Stimulated activated CD4-positive, alpha-beta T cell treated with anti-CD3 and anti-CD28 coated beads, Interleukin-1b, Interleukin-23, amount 100 ng/mL, for 4 hours (primary cell): ENCODE data around the gene SLCO1A2.

Experiments
- DNase-seq, 2 donors: peaks; one replicate each; pipeline ENCODE4 v3.0.0-alpha.2; 2020; ENCODE audit warnings: low read depth in 2 of 2

Gene SLCO1A2

DNA sequence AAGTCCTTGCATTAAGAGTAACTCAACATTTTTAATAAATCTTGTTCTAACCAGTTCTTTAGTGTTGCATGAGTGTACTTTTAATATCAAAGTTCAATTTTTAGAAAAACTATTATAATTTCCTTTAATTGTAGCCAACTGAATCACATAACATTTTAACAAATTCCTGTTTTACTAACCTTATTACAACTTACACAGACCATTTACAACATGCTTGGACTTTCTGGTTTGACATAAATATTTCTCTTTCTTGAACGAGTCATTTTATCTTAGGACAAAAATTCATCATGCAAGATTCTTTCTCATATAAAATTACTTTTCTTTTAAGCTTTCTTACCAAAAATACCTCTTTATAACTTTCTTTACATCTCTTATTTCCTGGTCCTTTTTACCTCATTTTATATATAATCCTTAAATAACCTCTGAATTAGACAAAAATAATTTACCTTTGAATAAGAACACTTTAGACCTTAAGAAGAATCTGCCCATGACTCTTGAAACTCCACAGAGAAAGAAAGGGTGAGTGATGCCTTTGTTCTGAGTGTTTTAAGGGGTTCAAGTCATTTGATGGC is 3.9 kb downstream of the SLCO1A2 start:
- DNase-seq = no peak

DNA sequence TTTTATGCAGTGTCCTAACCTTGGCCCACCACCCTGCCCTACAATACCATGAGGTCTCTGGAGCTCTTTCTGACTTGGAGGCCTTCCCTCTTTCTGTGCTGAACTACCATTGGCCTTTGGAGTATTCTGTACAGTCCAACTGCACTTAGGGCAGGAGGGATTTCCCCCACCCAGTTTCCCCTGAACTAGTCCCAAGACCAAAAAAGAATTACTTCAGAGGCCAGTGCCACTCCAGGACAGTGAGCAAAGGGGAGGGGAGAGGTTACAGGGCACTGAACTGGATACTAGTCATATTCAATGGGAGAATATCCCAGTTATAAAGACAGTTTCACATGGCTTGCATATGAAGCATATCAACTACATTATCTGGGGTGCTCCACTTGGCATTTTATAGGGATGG is 6.1 kb downstream of the SLCO1A2 start:
- no peak for DNase-seq

DNA sequence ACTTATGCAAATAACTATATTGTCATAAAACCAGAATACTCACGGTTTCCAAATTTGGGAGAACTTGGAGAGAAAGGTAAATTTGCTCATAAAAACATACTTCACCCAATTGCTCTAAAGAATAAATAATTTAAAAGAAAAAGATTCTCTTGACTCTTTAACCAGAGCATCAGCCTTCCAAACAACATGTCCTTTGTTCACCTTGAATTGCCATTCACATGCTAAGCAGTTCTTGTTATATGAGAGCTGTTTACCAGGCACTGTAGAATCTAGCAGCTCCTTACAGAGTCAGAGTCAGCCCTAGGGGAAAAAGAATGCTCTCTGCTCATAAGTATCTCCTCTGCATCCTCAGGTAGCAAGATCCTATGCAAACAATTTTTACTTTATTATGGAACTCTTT is 10.2 kb downstream of the SLCO1A2 start:
- no peak for DNase-seq

DNA sequence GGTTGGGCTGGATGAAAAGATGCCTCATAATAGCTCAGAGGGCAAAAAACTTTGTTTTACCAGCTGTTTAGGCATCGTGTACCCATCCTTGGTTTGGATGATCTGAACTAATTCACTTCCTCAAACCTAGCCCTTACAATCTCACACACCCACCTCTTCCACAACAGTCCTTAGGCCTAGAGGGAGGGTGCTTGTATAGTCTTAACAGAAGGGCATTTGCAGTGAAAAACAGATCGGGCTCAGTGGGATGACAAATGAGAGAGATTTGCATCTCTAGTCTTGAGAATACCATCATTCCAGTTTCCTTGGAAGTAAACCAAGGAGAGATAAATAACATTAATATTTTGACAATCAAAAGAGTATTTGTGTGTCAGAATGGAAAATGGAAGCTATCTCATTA is 11.0 kb downstream of the SLCO1A2 start:
- no peak for DNase-seq

DNA sequence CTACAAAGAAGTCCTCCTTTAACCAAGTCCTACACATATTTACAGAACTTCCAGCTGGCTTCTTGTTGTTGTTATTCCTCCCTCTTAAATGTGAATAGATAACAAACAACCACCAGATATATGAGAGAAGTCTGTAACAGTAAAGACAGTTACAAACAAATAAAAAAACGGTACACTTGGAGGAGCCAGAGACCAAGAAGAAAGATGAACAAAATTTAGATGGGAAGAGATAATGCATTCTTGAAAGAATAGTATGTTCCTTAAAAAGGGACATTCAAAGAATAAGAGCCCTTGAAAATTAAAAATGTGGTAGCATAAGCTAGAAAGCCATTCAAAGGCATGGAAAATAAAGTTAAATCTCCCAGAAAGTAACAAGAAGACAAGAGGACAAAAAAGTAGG is 25.9 kb downstream of the SLCO1A2 start:
- no peak for DNase-seq

DNA sequence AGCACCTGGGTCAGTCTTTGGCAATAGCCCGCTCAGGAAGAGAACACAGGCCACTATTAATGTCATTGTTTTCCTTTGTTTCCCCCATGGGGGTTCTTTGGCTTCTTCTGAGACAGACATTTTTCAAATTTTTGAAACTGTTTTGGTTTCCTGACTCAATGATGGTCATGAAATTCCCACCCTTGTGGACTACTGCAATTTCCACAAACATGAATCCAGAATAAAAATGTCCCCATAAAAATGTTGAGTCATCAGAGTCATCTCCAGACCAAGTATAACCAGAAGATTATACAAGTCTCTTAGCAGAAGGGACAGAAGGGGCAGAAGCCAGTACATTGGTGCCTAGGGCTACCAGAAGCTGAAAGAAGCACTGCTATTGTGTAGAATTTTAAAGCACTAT is 29.1 kb downstream of the SLCO1A2 start:
- no peak for DNase-seq

DNA sequence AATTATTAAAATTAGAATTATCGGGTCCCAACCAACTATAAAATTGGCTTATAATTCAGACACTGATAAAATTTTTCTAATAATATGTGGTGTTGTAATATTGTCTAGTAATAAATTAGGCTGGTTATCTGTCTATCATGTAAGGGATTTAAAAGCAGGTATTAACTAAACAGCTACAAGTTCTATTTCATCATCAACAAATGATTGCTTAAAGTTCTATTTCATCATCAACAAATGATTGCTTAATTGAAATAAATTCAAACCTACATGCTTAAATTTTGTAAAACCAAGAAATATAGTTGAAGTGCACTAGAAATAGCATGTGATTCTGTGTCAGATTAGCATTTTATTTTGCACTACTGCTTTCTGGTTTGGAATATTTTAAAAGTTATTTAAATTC is 34.1 kb downstream of the SLCO1A2 start:
- no peak for DNase-seq

DNA sequence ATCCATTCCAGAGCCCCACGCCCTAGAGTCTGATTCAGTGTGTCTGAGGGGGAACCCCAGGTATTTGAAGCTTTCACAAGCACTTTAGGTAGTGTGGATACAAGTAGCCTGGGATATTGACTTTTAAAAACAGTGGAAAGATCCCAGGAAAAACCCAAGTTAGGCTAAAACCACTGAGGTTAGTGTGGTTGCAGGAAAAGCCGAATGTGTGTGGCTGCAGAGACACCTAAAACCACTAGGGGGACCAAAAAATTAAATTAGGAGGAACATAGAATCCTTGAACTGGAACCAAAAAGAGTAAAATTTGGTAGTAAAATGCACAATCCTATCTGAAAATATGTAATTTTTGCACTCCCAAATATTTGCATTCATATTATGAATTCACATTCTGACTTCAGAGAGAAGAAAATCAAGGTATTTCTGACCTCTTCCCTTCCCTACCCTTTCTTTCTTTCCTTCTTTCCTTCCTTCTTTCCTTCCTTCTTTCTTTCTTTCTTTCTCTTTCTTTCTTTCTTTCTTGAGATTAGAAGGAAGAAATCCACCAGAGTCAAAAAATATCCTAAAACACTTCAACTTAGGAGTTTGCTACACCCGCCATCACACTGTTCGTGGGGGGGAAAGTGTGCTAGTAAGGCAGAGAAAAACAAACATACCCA is 37.8 kb downstream of the SLCO1A2 start:
- DNase-seq = no peak

DNA sequence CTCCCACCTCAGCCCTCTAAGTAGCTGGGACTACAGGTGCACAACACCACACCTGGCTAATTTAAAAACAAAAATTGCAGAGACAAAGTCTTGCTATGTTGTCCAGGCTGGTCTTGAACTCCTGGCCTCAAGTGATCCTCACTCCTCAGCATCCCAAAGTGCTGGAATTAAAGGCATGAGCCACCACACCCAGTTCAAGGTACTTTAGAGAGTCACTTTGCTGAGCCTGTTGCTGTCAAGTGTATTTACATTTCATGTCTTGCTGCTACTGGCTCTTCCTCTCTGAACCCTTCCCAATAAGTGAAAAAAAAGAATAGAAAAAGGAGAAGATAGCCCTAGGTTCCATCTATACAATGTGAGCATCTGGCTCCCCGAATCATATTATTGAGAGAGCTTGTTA is 38.4 kb downstream of the SLCO1A2 start:
- DNase-seq = no peak

DNA sequence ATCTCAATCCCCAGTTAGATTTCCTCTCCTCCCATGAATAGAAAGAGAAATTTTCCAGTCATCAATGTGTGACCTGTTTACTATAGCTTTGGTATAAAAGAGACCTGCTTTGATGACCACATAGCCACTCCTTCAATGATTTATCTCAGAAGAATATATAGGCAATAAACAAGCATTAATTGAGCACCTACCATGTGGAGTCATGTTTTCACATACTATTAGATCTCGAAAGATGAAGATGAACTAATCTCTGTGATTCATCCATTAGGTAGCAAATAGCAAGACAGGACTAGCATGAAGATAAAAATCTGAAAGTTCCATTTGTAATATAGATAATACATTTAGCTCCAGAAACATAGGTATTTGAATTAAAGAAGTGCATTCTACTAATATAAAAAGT is 40.5 kb downstream of the SLCO1A2 start:
- no peak for DNase-seq

DNA sequence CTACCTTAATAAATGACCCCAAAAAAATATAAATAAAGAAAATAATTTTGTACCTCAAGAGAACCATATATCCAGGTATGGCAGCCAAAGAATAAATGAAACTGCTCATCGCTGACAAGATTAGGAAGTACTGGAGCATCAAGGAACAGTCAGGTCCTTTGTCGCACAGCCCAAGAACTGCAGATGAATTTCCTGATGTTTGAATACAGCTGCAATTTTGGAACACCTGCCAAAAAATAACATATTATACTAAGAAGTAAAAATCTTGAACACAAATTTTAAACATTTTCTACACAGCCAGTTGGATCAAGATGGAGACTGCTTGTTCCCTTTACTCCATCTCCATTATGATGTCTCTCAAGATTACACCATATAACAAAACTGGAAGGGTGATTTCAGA is 42.6 kb downstream of the SLCO1A2 start:
- no peak for DNase-seq

DNA sequence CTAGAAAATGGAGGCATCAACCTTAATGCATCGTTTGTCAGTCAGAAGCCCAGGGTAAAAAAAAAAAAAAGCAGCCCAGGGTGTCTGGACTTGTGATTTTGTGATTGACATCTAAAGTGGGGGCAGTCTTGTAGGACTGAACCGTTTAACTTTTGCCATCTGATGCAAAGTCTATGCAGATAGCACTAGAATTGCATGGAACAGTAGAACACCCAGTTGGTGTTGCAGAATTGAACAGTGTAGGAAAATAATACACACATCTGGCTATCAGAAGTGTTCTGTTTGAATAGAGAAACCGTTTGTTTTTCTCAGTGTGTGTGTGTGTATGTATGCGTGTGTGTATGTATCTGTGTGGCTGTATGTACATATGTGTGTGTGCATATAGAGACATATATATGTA is 45.0 kb downstream of the SLCO1A2 start:
- no peak for DNase-seq

DNA sequence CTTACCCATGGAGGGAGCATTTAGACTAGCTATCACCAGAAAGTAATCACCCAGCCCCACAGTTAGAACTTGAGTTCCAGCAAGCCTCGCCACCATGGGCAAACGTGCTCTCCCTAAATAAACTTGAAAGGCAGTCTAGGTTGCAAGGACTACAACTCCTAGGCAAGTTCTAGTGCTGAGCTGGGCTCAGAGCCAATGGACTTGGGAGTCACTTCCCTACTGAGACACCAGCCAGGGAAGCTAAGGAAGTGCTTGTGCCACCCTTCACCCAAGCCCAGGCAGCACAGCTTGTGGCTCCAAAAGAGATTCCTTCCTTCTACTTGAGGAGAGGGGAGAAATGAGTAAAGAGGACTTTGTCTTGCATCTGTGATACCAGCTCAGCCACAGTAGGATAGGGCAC is 57.9 kb downstream of the SLCO1A2 start:
- no peak for DNase-seq

DNA sequence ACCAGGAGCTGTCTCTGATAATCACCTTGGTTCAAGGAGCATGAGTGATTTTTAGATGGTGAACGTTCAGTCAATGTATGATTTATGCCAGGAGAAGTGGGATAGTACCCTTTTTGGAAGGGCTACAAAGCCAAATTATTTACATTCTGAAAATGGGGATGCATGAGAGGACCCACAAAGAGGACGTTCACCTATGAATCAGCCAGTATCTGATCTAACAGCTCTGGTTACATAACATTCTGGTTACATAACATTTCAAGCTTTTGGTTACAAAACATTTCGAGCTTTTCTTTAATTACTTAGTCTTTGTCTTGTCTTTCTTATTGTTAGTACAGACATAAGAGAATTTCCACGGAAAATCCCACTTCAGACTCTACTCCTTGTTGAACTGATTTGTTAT is 68.8 kb downstream of the SLCO1A2 start:
- no peak for DNase-seq

DNA sequence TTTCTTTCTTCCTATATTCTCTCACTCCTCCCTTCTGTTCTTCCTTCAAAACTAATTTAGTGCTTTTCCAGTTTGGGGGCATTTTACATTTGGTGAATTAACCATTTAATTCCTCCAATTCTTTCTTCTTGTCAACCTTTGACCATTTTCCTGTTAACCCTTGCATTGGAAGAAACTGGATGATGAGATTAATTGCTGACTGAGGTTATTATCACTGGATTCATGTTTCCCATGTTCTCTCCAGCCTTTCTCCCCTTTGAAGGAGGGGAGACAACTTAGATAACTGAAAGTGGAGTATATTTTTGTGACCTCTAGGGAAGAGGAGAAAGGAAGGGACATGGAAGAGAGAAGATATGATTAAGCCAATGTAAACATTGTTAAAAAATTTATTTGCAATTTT is 70.5 kb downstream of the SLCO1A2 start:
- no peak for DNase-seq

DNA sequence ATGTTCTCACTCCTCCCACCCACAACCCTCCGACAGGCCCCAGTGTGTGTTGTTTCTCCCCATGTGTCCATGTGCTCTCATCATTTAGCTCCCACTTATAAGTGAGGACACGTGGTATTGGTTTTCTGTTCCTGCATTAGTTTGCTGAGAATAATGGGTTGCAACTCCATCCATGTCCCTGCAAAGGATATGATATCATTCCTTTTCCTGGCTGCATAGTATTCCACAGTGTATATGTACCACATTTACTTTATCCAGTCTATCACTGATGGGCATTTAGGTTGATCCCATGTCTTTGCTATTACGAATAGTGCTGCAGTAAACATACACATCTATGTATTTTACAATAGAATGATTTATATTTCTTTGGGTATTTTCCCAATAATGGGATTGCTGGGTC is 77.5 kb downstream of the SLCO1A2 start:
- no peak for DNase-seq

DNA sequence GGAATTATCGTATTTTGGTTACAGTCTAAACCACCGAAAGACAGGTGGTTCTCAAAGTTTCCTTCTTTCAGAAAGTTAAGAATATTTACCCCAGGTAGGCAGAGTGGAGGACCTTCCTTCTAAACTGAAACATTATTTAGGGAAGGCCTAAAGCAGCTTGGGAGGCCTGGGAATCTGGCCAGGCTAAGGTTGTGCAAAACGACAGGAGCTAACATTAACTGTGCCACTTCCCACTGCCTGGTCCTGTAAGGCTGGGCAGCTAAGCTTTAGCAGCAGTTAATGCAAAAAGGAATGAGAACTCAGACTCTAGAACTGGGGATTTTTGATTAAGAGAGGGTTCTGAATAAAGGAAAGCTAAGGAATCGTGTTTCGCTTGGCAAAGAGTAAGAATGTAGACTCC is 82.6 kb downstream of the SLCO1A2 start:
- DNase-seq = no peak

DNA sequence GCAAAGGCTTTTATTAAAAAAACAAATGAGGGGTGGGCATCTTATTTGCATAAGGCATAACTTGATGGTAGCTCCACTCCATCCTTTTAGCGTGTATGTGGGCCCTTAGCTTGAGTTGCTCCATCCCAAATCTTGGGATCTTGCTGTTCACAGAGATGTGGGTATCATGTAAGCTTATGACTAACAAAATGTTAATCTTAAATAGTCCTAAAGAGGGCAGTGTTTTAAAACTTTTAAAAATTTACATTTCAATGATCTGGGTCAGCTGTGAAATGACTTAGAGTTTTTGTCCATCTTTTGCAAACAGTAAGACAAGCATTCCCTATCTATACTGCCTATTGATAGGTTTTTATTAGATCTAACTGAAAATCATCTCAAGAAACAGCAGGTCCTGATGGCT is 86.0 kb downstream of the SLCO1A2 start:
- no peak for DNase-seq

DNA sequence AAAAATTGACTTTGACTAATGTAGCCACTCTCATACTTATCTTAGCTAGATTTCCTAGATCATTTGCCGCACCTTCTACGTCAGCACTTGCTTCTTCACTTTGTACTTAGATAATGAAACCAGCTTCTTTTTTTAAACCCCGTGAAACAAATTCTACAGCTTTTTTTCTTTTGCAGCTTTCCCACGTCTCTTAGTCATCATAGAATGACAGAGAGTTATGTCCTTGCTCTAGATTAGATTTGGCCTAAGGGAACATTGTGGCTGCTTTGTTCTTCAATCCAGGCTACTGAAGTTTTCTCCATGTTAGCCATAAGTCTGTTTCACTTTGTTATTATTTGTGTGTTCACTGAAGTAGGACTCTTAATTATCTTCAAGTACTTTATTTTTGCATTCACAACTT is 94.9 kb downstream of the SLCO1A2 start:
- DNase-seq = no peak

DNA sequence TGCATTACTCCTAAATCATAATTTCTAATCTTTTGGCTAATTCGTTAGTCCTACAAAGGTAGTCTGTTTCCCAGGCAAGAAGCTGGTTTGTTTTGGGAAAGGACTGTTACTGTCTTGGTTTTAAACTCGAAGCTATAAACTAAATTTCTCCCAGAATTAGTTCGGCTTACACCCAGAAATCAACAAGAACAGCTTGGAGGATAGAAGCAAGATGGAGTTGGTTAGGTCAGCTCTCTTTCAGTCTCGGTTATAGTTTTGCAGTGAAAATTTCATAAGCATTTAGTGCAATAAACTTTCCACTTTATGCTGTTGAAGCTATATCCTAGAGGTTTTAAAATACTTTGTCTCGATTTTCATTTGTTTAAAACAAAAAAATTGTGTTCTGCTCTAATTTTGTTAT is 100.3 kb downstream of the SLCO1A2 start:
- no peak for DNase-seq

DNA sequence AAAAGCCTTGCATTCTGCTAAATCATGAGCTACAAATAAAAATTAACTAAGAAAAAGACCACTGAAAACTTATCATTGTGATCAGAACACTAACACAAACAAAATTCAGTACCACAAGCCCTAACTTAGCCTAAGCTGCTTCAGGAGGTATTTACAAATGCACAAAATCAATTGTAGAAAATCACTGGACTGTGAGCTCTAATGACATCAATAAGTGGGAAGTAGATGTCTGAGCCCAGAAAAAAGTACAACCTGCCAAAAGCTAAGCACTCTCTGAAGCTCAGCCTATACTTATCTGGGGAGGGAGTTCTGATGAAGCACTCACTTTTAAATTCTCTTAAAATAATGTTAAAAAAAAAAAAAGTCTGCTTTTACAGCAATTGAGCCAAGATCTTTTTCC is 110.8 kb downstream of the SLCO1A2 start:
- DNase-seq = no peak

DNA sequence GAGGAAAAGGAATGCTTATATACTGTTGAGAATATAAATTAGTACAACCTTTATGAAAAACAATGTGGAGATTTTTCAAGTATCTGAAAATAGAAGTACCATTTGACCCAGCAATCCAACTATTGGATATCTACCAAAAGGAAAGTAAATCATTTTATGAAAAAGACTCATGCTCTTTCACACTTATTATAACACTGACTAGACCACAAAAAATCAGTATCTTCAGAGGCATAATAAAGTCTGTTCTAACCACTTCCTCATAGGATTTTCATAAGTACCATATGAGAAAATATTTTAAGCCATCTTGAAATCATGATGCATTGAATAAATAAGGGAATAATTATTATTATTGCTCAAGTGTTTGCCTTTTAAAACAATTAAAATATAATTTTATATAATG is 112.9 kb downstream of the SLCO1A2 start:
- DNase-seq = no peak

DNA sequence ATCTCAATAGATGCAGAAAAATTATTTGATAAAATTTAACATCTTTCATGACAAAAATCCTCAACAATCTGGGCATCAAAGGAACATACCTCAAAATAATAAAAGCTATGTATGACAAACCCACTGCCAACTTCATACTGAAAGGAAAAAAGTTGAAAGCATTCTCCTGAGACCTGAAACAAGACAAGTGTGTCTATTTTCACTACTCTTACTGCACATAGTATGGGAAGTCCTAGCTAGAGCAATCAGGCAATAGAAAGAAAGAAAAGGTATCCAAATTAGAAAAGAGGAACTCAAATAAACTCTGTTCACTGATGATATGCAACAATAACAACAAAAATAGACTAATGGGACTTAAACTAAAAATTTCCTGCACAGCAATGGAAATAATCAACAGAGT is 113.6 kb downstream of the SLCO1A2 start:
- no peak for DNase-seq

DNA sequence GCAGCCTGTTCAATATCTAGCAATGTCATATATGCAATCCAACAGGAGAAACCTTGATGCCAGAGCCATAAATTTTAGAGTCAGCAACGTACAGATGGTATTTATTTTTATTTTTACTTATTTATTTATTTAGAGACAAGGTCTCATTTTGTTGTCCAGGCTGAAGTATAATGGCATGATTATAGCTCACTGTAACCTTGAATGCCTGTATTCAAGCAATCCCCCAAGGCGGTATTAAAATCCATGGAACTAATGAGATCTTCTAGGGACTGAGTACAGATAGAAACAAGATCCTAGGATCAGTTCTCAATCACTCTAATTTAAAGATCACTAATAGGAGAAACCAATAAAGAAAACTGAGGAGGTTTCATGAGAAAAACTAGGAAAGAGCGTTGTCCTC is 114.5 kb downstream of the SLCO1A2 start:
- DNase-seq = no peak
